Liver (tissue), 3 donors: ENCODE data around the gene CACNA1C.

Experiments used
- CTCF ChIP-seq: fragments of 150-350 bp; IDR thresholded peaks from 2 replicates; pipeline ENCODE4 v1.5.1; 2017; ENCODE audit warnings: improper control_type of control experiment, low read depth, low read length; ENCODE audit not compliant: missing input control
- EGR1 ChIP-seq, 2 donors: IDR thresholded peaks; 2 replicates each; pipeline ENCODE4 v1.6.1; 2016 to 2018; ENCODE audit warnings: antibody characterized with exemption in 2 of 2, low read depth in 2 of 2
- FOXA1 ChIP-seq: IDR thresholded peaks from 2 replicates; pipeline ENCODE4 v1.6.1; 2016; ENCODE audit warnings: antibody characterized with exemption
- GABPA ChIP-seq, 2 donors: IDR thresholded peaks in 1 of 2; conservative IDR thresholded peaks in 1 of 2; 2 replicates each; pipeline ENCODE4 v1.6.1; 2016; ENCODE audit warnings: antibody characterized with exemption in 2 of 2, mild to moderate bottlenecking in 1 of 2, moderate library complexity in 1 of 2
- HNF4G ChIP-seq: IDR thresholded peaks from 2 replicates; pipeline ENCODE4 v1.6.1; 2016; ENCODE audit warnings: antibody characterized with exemption
- JUND ChIP-seq, 2 donors: IDR thresholded peaks; 2 replicates each; pipeline ENCODE4 v1.6.1; 2016; ENCODE audit warnings: antibody characterized with exemption in 2 of 2
- MAX ChIP-seq: IDR thresholded peaks from 2 replicates; pipeline ENCODE4 v1.6.1; 2016; ENCODE audit warnings: antibody characterized with exemption
- RAD21 ChIP-seq, 2 donors: IDR thresholded peaks; 2 replicates each; pipeline ENCODE4 v1.6.1; 2016; ENCODE audit warnings: antibody characterized with exemption in 2 of 2, mild to moderate bottlenecking in 2 of 2
- SP1 ChIP-seq: IDR thresholded peaks from 2 replicates; pipeline ENCODE4 v1.6.1; 2018; ENCODE audit warnings: antibody characterized with exemption, mild to moderate bottlenecking
- TAF1 ChIP-seq: conservative IDR thresholded peaks from 2 replicates; pipeline ENCODE4 v1.6.1; 2016; ENCODE audit warnings: antibody characterized with exemption, mild to moderate bottlenecking
- YY1 ChIP-seq: IDR thresholded peaks from 2 replicates; pipeline ENCODE4 v1.6.1; 2016; ENCODE audit warnings: antibody characterized with exemption, mild to moderate bottlenecking
- TF ChIP-seq, protein P1 (sequence below): IDR thresholded peaks from 2 replicates; pipeline ENCODE4 v1.6.1; 2016; ENCODE audit warnings: antibody characterized with exemption, mild to moderate bottlenecking
- donor health status: healthy.
- donor health status: healthy.

DNA sequence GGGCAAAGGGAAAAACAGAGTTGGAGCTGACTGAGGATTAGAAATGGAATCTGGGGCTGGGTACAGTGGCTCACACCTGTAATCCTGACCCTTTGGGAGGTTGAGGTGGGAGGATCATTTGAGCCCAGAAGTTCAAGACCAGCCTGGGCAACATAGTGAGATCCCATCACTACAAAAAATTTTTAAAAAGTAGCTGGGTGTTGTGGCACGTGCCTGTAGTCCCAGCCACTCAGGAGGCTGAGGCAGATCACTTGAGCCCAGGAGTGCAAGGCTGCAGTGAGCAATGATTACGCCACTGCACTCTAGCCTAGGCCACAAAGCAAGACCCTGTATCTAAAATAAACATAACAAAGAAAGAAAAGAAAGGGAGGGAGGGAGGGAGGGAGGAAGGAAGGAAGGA is 33.7 kb upstream of the CACNA1C start:
- TF ChIP-seq MAX (no peak), CTCF (no peak), TAF1 (no peak), SP1 (no peak), GABPA (IDR thresholded peaks at IDR 0.05 in 1 of 2, conservative IDR thresholded peaks at IDR 0.05 in 1 of 2) (no peak), FOXA1 (no peak), JUND (IDR thresholded peaks at IDR 0.05) (no peak), RAD21 (IDR thresholded peaks at IDR 0.05) (no peak), HNF4G (no peak), YY1 (no peak), EGR1 (IDR thresholded peaks at IDR 0.05; ENCODE audit: low read depth in 2 of 2) (no peak)
- TF ChIP-seq, protein P1, sequence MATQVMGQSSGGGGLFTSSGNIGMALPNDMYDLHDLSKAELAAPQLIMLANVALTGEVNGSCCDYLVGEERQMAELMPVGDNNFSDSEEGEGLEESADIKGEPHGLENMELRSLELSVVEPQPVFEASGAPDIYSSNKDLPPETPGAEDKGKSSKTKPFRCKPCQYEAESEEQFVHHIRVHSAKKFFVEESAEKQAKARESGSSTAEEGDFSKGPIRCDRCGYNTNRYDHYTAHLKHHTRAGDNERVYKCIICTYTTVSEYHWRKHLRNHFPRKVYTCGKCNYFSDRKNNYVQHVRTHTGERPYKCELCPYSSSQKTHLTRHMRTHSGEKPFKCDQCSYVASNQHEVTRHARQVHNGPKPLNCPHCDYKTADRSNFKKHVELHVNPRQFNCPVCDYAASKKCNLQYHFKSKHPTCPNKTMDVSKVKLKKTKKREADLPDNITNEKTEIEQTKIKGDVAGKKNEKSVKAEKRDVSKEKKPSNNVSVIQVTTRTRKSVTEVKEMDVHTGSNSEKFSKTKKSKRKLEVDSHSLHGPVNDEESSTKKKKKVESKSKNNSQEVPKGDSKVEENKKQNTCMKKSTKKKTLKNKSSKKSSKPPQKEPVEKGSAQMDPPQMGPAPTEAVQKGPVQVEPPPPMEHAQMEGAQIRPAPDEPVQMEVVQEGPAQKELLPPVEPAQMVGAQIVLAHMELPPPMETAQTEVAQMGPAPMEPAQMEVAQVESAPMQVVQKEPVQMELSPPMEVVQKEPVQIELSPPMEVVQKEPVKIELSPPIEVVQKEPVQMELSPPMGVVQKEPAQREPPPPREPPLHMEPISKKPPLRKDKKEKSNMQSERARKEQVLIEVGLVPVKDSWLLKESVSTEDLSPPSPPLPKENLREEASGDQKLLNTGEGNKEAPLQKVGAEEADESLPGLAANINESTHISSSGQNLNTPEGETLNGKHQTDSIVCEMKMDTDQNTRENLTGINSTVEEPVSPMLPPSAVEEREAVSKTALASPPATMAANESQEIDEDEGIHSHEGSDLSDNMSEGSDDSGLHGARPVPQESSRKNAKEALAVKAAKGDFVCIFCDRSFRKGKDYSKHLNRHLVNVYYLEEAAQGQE: no peak
